ENCODE measurements around the gene IRF5.

The IRF5 gene

DNA sequence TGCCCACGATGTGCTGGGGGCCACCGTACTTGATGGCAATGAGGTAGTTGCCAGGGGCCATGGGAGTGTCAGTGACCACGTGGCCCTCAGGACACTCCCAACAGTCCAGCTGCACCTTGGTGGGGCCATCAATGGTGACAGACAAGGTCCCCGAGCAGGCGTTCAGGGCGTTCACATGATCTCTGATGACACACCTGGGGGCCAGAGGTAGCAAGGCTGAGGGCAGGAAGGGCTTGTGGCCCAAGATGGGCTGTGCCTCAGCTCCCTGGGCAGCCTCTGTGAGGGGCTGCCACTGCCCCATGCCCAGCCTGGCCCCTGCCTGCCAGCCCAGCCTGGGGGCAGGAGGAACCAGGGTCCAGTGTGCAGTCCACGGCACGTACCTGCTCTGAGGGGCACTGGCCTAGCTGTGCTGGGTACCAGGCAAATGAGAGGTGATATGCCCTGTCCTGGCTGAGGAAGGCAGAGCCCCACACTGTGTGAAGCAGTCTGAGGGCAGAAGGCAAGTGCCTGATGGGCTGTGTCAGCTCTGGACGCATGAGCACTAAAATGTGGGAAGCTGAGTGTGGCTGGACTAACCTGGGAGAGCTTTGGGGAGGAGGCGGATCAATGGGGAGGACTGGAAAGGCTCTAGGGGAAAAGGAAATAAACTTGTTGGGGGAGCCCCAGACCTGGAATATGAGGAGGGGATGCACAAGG, 23.7 kb upstream of the IRF5 start:
- no peak overlapping the region for H3K4me2 ChIP-seq
- no peaks in the 10 kb centered on the region for H3K36me3 ChIP-seq (ENCODE audit: insufficient read depth)
- H3K79me2 ChIP-seq (ENCODE audit: insufficient read depth, low read depth), result no peaks in the 10 kb centered on the region
- peaks cover 24% of the 10 kb centered on the region; the same call in 1 of the 2 replicates for H3K27me3 ChIP-seq (ENCODE audit: insufficient read depth, low read depth)
- H3K4me1 ChIP-seq (ENCODE audit: low read depth, poor library complexity, severe bottlenecking), result peaks cover under 1% of the 10 kb centered on the region
- TF ChIP-seq, protein P1, sequence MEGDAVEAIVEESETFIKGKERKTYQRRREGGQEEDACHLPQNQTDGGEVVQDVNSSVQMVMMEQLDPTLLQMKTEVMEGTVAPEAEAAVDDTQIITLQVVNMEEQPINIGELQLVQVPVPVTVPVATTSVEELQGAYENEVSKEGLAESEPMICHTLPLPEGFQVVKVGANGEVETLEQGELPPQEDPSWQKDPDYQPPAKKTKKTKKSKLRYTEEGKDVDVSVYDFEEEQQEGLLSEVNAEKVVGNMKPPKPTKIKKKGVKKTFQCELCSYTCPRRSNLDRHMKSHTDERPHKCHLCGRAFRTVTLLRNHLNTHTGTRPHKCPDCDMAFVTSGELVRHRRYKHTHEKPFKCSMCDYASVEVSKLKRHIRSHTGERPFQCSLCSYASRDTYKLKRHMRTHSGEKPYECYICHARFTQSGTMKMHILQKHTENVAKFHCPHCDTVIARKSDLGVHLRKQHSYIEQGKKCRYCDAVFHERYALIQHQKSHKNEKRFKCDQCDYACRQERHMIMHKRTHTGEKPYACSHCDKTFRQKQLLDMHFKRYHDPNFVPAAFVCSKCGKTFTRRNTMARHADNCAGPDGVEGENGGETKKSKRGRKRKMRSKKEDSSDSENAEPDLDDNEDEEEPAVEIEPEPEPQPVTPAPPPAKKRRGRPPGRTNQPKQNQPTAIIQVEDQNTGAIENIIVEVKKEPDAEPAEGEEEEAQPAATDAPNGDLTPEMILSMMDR (conservative IDR thresholded peaks at IDR 0.05; ENCODE audit: low read depth, low read length), result no peak
- H4K20me1 ChIP-seq (ENCODE audit: insufficient read depth), result no peaks in the 10 kb centered on the region
- no peak overlapping the region for H3K4me3 ChIP-seq (IDR thresholded peaks at IDR 0.05; ENCODE audit: insufficient read depth, low read depth, low read length)
- no peak overlapping the region for H2AFZ ChIP-seq (ENCODE audit: low read depth)
- no peak overlapping the region for H3K9ac ChIP-seq
- no peak overlapping the region for H3K27ac ChIP-seq

DNA sequence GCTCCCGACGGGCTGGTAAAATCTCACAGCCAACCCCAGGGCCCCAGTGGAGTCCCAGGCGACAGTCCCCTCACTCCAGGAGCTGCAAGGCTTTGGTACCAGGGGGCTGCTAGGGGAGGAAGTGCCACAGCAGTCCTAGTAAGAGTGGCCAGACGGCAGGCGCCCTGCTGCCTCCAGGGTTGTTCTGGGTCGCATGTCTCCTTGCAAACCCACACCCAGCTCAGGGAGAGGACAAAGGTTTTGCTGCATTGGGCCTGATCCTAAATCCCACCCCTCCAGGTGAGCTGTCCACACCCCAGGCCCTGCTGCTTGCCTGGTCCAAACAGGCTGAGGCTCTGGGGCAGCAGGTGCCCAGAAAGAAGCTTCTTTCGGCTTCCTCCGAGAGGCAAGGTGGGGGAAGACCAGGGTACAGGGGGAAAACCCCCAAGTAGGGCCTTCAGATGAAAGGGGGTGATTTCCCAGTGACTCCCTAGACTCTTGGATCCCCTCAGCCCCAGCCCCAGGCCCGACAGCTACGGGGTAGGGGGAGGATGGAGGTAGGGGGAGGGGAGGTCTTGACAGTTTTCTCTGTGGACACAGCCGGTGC, 23.1 kb upstream of the IRF5 start:
- Histone ChIP-seq H3K4me2 (no peak overlapping the region), H3K79me2 (ENCODE audit: insufficient read depth, low read depth) (no peaks in the 10 kb centered on the region), H2AFZ (ENCODE audit: low read depth) (no peak overlapping the region), H4K20me1 (ENCODE audit: insufficient read depth) (no peaks in the 10 kb centered on the region), H3K36me3 (ENCODE audit: insufficient read depth) (no peaks in the 10 kb centered on the region), H3K9ac (no peak overlapping the region), H3K4me3 (IDR thresholded peaks at IDR 0.05; ENCODE audit: insufficient read depth, low read depth, low read length) (no peak overlapping the region), H3K27ac (no peak overlapping the region), H3K27me3 (ENCODE audit: insufficient read depth, low read depth) (peaks cover 20% of the 10 kb centered on the region; the same call in 1 of the 2 replicates), H3K4me1 (ENCODE audit: low read depth, poor library complexity, severe bottlenecking) (peaks cover 7% of the 10 kb centered on the region)
- TF ChIP-seq, protein P1 (conservative IDR thresholded peaks at IDR 0.05; ENCODE audit: low read depth, low read length), result no peak

DNA sequence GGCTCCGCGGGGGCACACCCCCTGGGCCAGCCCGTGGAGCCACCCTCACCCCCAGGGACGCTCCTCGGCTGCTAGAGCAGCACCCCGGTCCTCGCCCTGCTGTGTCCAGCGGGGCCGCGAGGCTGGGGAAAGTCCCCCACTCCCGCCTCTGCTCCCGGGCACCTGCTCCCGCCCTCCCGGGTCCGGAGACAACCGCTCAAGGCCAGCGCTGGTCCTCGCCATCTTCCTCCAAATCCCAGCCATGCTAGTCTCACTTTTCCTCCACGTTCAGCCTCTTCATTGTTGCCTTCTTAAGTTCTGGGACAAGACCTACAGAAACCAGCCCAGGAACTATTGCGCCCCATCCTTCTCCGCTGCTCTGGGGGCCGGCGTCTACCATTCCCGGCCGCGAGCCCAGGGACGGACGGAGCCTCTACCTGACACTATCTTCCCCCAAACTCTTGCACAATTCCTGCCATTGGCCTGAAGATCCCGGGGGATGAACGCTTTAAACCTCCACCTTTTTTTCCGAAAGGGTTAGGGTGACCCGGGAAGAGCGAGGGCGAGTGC, 22.4 kb upstream of the IRF5 start:
- Histone ChIP-seq H3K4me3 (IDR thresholded peaks at IDR 0.05; ENCODE audit: insufficient read depth, low read depth, low read length) (no peak overlapping the region), H2AFZ (ENCODE audit: low read depth) (no peak overlapping the region), H3K79me2 (ENCODE audit: insufficient read depth, low read depth) (no peaks in the 10 kb centered on the region), H3K4me2 (no peak overlapping the region), H4K20me1 (ENCODE audit: insufficient read depth) (no peaks in the 10 kb centered on the region), H3K27ac (no peak overlapping the region), H3K27me3 (ENCODE audit: insufficient read depth, low read depth) (peaks cover 17% of the 10 kb centered on the region; the same call in 1 of the 2 replicates), H3K4me1 (ENCODE audit: low read depth, poor library complexity, severe bottlenecking) (peaks cover 9% of the 10 kb centered on the region), H3K9ac (no peak overlapping the region), H3K36me3 (ENCODE audit: insufficient read depth) (no peaks in the 10 kb centered on the region)
- TF ChIP-seq, protein P1 (conservative IDR thresholded peaks at IDR 0.05; ENCODE audit: low read depth, low read length), result no peak

DNA sequence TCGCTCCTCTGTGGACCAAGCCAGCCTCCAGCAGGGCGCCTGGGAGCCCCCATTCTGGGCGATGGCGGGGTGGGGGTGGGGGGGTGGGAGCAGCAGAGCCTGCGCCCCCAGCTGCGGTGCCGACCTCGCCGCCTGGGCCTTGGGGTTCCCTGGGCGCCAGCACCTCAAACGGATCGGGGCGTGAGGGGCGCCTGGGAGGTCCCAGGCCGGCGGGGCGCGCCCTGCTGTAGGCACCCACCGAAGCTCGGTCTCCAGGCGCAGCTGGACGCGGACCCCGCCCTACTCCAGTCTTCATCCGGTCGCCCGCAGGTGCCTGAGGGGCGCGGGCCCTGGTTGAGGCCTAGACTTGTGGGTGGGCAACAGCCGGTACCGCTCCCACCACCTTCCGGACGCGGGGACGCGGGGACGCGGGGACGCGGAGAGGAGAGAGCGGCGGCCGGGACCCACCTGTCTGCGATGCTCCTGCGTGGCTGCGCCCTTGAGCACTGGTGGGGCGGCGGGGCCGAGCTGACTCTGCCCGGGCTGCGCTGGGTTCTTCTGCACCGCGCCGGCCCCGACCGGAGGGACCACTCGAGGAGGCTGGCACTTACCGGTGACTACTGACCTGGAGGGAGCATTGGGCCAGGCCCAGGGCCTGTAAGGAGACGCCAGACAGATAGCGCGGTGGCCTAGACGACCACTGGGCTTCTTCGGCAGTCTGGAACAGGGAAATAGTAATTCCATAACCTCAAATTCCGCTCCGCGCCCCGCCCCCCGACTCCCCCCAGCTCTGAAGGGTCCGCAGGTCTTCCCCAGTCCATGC, 21.7 kb upstream of the IRF5 start:
- no peaks in the 10 kb centered on the region for H3K79me2 ChIP-seq (ENCODE audit: insufficient read depth, low read depth)
- peaks cover 14% of the 10 kb centered on the region; the same call in 1 of the 2 replicates for H3K27me3 ChIP-seq (ENCODE audit: insufficient read depth, low read depth)
- no peak overlapping the region for H2AFZ ChIP-seq (ENCODE audit: low read depth)
- H4K20me1 ChIP-seq (ENCODE audit: insufficient read depth), result no peaks in the 10 kb centered on the region
- no peak overlapping the region for H3K27ac ChIP-seq
- no peaks in the 10 kb centered on the region for H3K36me3 ChIP-seq (ENCODE audit: insufficient read depth)
- TF ChIP-seq, protein P1 (conservative IDR thresholded peaks at IDR 0.05; ENCODE audit: low read depth, low read length), result no peak
- no peak overlapping the region for H3K9ac ChIP-seq
- no peak overlapping the region for H3K4me3 ChIP-seq (IDR thresholded peaks at IDR 0.05; ENCODE audit: insufficient read depth, low read depth, low read length)
- H3K4me2 ChIP-seq, result no peak overlapping the region
- H3K4me1 ChIP-seq (ENCODE audit: low read depth, poor library complexity, severe bottlenecking), result peaks cover 9% of the 10 kb centered on the region

Measured in KMS-11 (cell line).